HepG2 (cell line): Measurements from ENCODE around the gene CHN2. TPM values are rescaled to one million over a fixed set of nuclear protein-coding genes. Genes with fewer than 3 reads are reported as not detected.

Experiments used
- ATAC-seq: fragments of 200-7000 bp; cut with Tn5 transposase; 3 replicates; pipeline ENCODE4 v1.9.1; 2020; ENCODE audit warnings: mild to moderate bottlenecking, moderate library complexity
- BruUV-seq: library from RNA; stranded (reverse); fragments of 400-500 nt; replicated peaks from 2 replicates; lab custom pipeline; 2021; lab: Mats Ljungman, UMichigan
- CTCF ChIA-PET: fragments of 300-600 bp; formaldehyde crosslinking; extraction: SDS; loops from one replicate; lab custom pipeline; 2021; ENCODE audit warnings: low total read pairs, inconsistent platforms, low intra/inter-chr PET ratio; lab: Yijun Ruan, JAX
- POLR2A ChIA-PET: fragments of 350-600 bp; sonication (Branson Sonifier 250); formaldehyde crosslinking; loops from one replicate; lab custom pipeline; 2020; ENCODE audit warnings: antibody characterized with exemption, inconsistent platforms; lab: Yijun Ruan, JAX
- DNase-seq: peaks from one replicate; pipeline ENCODE4 v3.0.0-alpha.2; 2015; ENCODE audit warnings: low spot score
- FAIRE-seq: peaks from 3 replicates; lab custom pipeline; 2011; peaks lifted over from hg19 to GRCh38; lab: Jason Lieb, UNC
- H2AFZ ChIP-seq: one replicate; pipeline ENCODE4 v1.6.1; 2011; ENCODE audit warnings: low read length, inconsistent platforms
- H3K27ac ChIP-seq: fragments of 300-600 bp; 3 replicates; pipeline ENCODE4 v1.8.0; 2011; ENCODE audit warnings: mixed run types, mild to moderate bottlenecking, mixed read lengths, low read length, inconsistent platforms; ENCODE audit not compliant: insufficient read depth; ENCODE audit errors: extremely low read length
- H3K27me3 ChIP-seq, 2 experiments: fragments of 200-600 bp in 1 of 2; 2 replicates in 1 of 2; 3 replicates in 1 of 2; pipeline versions ENCODE4 v1.6.0 to v1.8.0; 2011; ENCODE audit warnings: low read length in 2 of 2, mild to moderate bottlenecking in 2 of 2, moderate library complexity in 2 of 2, inconsistent platforms in 1 of 2; ENCODE audit not compliant: insufficient read depth in 2 of 2, control insufficient read depth in 1 of 2
- H3K36me3 ChIP-seq, 2 experiments: fragments of 200-600 bp in 1 of 2; replicated peaks in 1 of 2; 2 replicates in 1 of 2; 3 replicates in 1 of 2; pipeline versions ENCODE4 v1.5.1 to v1.8.0; 2011; ENCODE audit warnings: low read length in 2 of 2, inconsistent platforms in 1 of 2; ENCODE audit not compliant: insufficient read depth in 2 of 2, control insufficient read depth in 1 of 2
- H3K4me1 ChIP-seq: 2 replicates; pipeline ENCODE4 v1.5.1; 2012; ENCODE audit warnings: low read length, inconsistent platforms; ENCODE audit not compliant: insufficient read depth
- H3K4me2 ChIP-seq: 2 replicates; pipeline ENCODE4 v1.6.0; 2011; ENCODE audit warnings: low read depth, low read length, inconsistent platforms
- H3K4me3 ChIP-seq, 3 experiments: fragments of 200-600 bp in 1 of 3; sonication (generic), shearing (Covaris generic) in 1 of 3; replicated peaks in 1 of 3; 2 replicates each; pipeline ENCODE4 v1.5.1; 2011 to 2016; ENCODE audit warnings: low read length in 3 of 3, inconsistent platforms in 2 of 3, low read depth in 2 of 3, mild to moderate bottlenecking in 2 of 3, control low read depth in 1 of 3, mixed read lengths in 1 of 3; ENCODE audit not compliant: insufficient read depth in 1 of 3
- H3K79me2 ChIP-seq: one replicate; pipeline ENCODE4 v1.6.1; 2011; ENCODE audit warnings: low read length, inconsistent platforms; ENCODE audit not compliant: insufficient read depth
- H3K9ac ChIP-seq: 2 replicates; pipeline ENCODE4 v1.6.0; 2011; ENCODE audit warnings: mild to moderate bottlenecking, low read depth, low read length, inconsistent platforms; ENCODE audit not compliant: insufficient read depth
- H3K9me3 ChIP-seq: 2 replicates; pipeline ENCODE4 v1.5.1; 2012; ENCODE audit warnings: mild to moderate bottlenecking, low read length
- H4K20me1 ChIP-seq: 2 replicates; pipeline ENCODE4 v1.6.0; 2011; ENCODE audit warnings: inconsistent platforms, mild to moderate bottlenecking, low read length, moderate library complexity; ENCODE audit not compliant: insufficient read depth
- ATF3 ChIP-seq: sonication (generic); formaldehyde crosslinking; IDR thresholded peaks from 2 replicates; pipeline ENCODE4 v1.4.0; 2020; ENCODE audit warnings: missing genetic modification reagents
- CBX5 ChIP-seq: sonication (generic); formaldehyde crosslinking; IDR thresholded peaks from 2 replicates; pipeline ENCODE4 v1.4.0; 2020; ENCODE audit warnings: missing genetic modification reagents, borderline replicate concordance
- CEBPZ ChIP-seq: IDR thresholded peaks from 2 replicates; pipeline ENCODE4 v1.6.1; 2012; ENCODE audit warnings: low read length, improper control_type of control experiment
- DMTF1 ChIP-seq: sonication (generic); formaldehyde crosslinking; IDR thresholded peaks from 2 replicates; pipeline ENCODE4 v1.4.0; 2020; ENCODE audit warnings: mild to moderate bottlenecking, missing genetic modification reagents
- HOMEZ ChIP-seq: IDR thresholded peaks from 2 replicates; pipeline ENCODE4 v1.6.1; 2016; ENCODE audit warnings: low read depth
- SIX1 ChIP-seq: sonication (generic); formaldehyde crosslinking; IDR thresholded peaks from 2 replicates; pipeline ENCODE4 v1.4.0; 2020; ENCODE audit warnings: missing genetic modification reagents, borderline replicate concordance
- STAG1 ChIP-seq: sonication (generic); formaldehyde crosslinking; IDR thresholded peaks from 2 replicates; pipeline ENCODE4 v1.4.0; 2020; ENCODE audit warnings: missing genetic modification reagents
- THRA ChIP-seq: sonication (generic); formaldehyde crosslinking; IDR thresholded peaks from 2 replicates; pipeline ENCODE4 v1.4.0; 2020; ENCODE audit warnings: missing genetic modification reagents, borderline replicate concordance
- ZNF446 ChIP-seq: sonication (generic); formaldehyde crosslinking; IDR thresholded peaks from 2 replicates; pipeline ENCODE4 v1.5.0; 2020; ENCODE audit warnings: mild to moderate bottlenecking, missing genetic modification reagents
- WGBS: methylation state at CpG from one replicate; pipeline ENCODE4 v1.1.6; 2017; ENCODE audit warnings: low lambda C conversion rate; 5-methylcytosine and 5-hydroxymethylcytosine counted together
- in situ Hi-C: cut with HindIII; loops from 2 replicates; pipeline ENCODE4 v1.10.0; 2017; ENCODE audit warnings: low pct_unique_long_range_greater_than_20kb; ENCODE audit not compliant: extremely low pct_ligation_motif_present
- intact Hi-C: fragments of 100-400 bp; cut with micrococcal nuclease; formaldehyde crosslinking; loops from one replicate; pipeline ENCODE4 v1.10.0; 2022; ENCODE audit not compliant: unreplicated experiment
- polyA plus RNA-seq, 8 experiments: library from polyadenylated mRNA; depleted of rRNA in 3 of 8; stranded (reverse) in 7 of 8; unstranded in 1 of 8; fragments of >200 nt; fragmentation: Illumina TruSeq in 4 of 8; extraction: Trizol in 4 of 8; gene quantifications; 2 replicates each; pipeline versions ENCODE4 v1.2.1 to v1.2.3, GENCODE V29; 2011 to 2016; ENCODE audit warnings: low read depth in 4 of 8, missing spikeins in 1 of 8, mixed read lengths in 1 of 8; ENCODE audit not compliant: insufficient read depth in 1 of 8
- total RNA-seq, 5 experiments: library from RNA; depleted of rRNA; stranded (reverse); fragments of >200 nt; fragmentation: Illumina TruSeq; extraction: Trizol; gene quantifications; 2 replicates each; pipeline ENCODE4 v1.2.3, GENCODE V29; 2016; ENCODE audit warnings: low read depth in 1 of 5

Gene CHN2
- total and polyA plus RNA-seq, 2 of the 13 experiments (the other 11 are each of a cell fraction or from before 2014, with no cell fraction given), result 23.5 to 30.5 TPM

- no peak for TF ChIP-seq CEBPZ
Measured at GRCh38 chr7:29354340-29354739, 159.8 kb downstream of the CHN2 start (continued).

GRCh38 chr7:29355388-29355787, 160.8 kb downstream of the CHN2 start:
- H3K4me3 ChIP-seq, result no peak overlapping the region
- H3K79me2 ChIP-seq, result peaks cover 5% of the 10 kb centered on the region
- in situ Hi-C loops, result no loop called here
- BruUV-seq, result no TSS peak
- H3K36me3 ChIP-seq, result peaks cover 6 to 22% of the 10 kb centered on the region in 2 experiments; a peak in 4 of 5 replicates
- H3K9ac ChIP-seq, result no peak overlapping the region
- intact Hi-C loops, result no loop called here
- no peak for TF ChIP-seq CBX5 (CRISPR knock-in tag)
- TF ChIP-seq STAG1 (CRISPR knock-in tag), result no peak
- no peak for TF ChIP-seq SIX1 (CRISPR knock-in tag)
- no peak for TF ChIP-seq ATF3 (CRISPR knock-in tag)
- no peak for TF ChIP-seq ZNF446 (CRISPR knock-in tag)
- no peak for TF ChIP-seq DMTF1 (CRISPR knock-in tag)
- TF ChIP-seq THRA (CRISPR knock-in tag), result no peak
- no peak for TF ChIP-seq HOMEZ (CRISPR knock-in tag)
- TF ChIP-seq, all 625 proteins: peak for 0
- no peak for FAIRE-seq
- Histone ChIP-seq H3K27me3 (no peaks in the 10 kb centered on the region), H3K9me3 (no peaks in the 10 kb centered on the region), H3K4me1 (peaks cover 6% of the 10 kb centered on the region; the same call in 1 of the 2 replicates), H2AFZ (no peak overlapping the region), H4K20me1 (no peaks in the 10 kb centered on the region), H3K27ac (no peak overlapping the region), H3K4me2 (no peak overlapping the region)
- 93% methylated on average over 7 of the region's 7 CpGs for WGBS
- DNase-seq, result no peak
- ChIA-PET POLR2A (no interaction called here), CTCF (no interaction called here)
- no peak for ATAC-seq
